GM23248 (cell line): ENCODE results near the gene BDH2. TPM values are rescaled to one million over a fixed set of nuclear protein-coding genes. Genes with fewer than 3 reads are reported as not detected.
A peak's percentile ranks its signal among the peaks of the same experiment; 100 is the strongest.

ENCODE experiments used
- DNase-seq: peaks from one replicate; pipeline ENCODE4 v3.0.0-alpha.2; 2015
- H2AFZ ChIP-seq: fragments of 200-600 bp; sonication (generic); 2 replicates; pipeline ENCODE4 v1.6.1; 2016; ENCODE audit warnings: antibody characterized with exemption
- H3F3A ChIP-seq: fragments of 200-600 bp; sonication (generic); 2 replicates; pipeline ENCODE4 v1.6.1; 2016; ENCODE audit warnings: mild to moderate bottlenecking, antibody characterized with exemption, mixed run types; ENCODE audit not compliant: insufficient read depth
- H3K27ac ChIP-seq: fragments of 200-600 bp; sonication (generic); 2 replicates; pipeline ENCODE4 v1.5.1; 2016; ENCODE audit warnings: mild to moderate bottlenecking
- H3K27me3 ChIP-seq: fragments of 200-600 bp; sonication (generic); replicated peaks from 2 replicates; pipeline ENCODE4 v1.6.1; 2016; ENCODE audit warnings: mild to moderate bottlenecking; ENCODE audit not compliant: insufficient read depth
- H3K36me3 ChIP-seq: fragments of 200-600 bp; sonication (generic); 2 replicates; pipeline ENCODE4 v1.6.1; 2016; ENCODE audit warnings: low read depth, mild to moderate bottlenecking
- H3K4me1 ChIP-seq: fragments of 200-600 bp; sonication (generic); 2 replicates; pipeline ENCODE4 v1.6.1; 2016; ENCODE audit warnings: mild to moderate bottlenecking; ENCODE audit not compliant: insufficient read depth
- H3K4me2 ChIP-seq: fragments of 200-600 bp; sonication (generic); one replicate; pipeline ENCODE4 v1.6.1; 2016; ENCODE audit warnings: mild to moderate bottlenecking; ENCODE audit not compliant: unreplicated experiment
- H3K4me3 ChIP-seq: fragments of 200-600 bp; sonication (generic); 2 replicates; pipeline ENCODE4 v1.5.1; 2016; ENCODE audit warnings: mild to moderate bottlenecking
- H3K79me2 ChIP-seq: fragments of 200-600 bp; sonication (generic); 2 replicates; pipeline ENCODE4 v1.6.1; 2016; ENCODE audit warnings: mild to moderate bottlenecking; ENCODE audit not compliant: insufficient read depth
- H3K9ac ChIP-seq: fragments of 200-600 bp; sonication (generic); 2 replicates; pipeline ENCODE4 v1.6.1; 2016; ENCODE audit warnings: mild to moderate bottlenecking
- H3K9me2 ChIP-seq: fragments of 200-600 bp; sonication (generic); 2 replicates; pipeline ENCODE4 v1.6.1; 2016; ENCODE audit warnings: mixed run types, mild to moderate bottlenecking, moderate library complexity; ENCODE audit not compliant: insufficient read depth
- H3K9me3 ChIP-seq: fragments of 200-600 bp; sonication (generic); one replicate; pipeline ENCODE4 v1.6.1; 2017; ENCODE audit warnings: low read depth
- H4K20me1 ChIP-seq: fragments of 200-600 bp; sonication (generic); 2 replicates; pipeline ENCODE4 v1.6.0; 2016; ENCODE audit not compliant: insufficient read depth
- EZH2 ChIP-seq: fragments of 200-600 bp; sonication (generic); IDR thresholded peaks from 2 replicates; pipeline ENCODE4 v1.6.1; 2018; ENCODE audit warnings: antibody characterized with exemption, mild to moderate bottlenecking; ENCODE audit not compliant: insufficient read depth, poor library complexity, severe bottlenecking
- EZH2phosphoT487 ChIP-seq: fragments of 200-600 bp; sonication (generic); IDR thresholded peaks from 2 replicates; pipeline ENCODE4 v1.6.1; 2018; ENCODE audit warnings: antibody characterized with exemption, moderate library complexity, mild to moderate bottlenecking, low read depth; ENCODE audit not compliant: insufficient read depth
- WGBS, 2 experiments: methylation state at CpG; one replicate each; pipeline ENCODE4 v1.1.6; 2015 to 2017; ENCODE audit warnings: low lambda C conversion rate in 2 of 2, low coverage in 1 of 2; ENCODE audit errors: missing lambda C conversion rate in 2 of 2; 5-methylcytosine and 5-hydroxymethylcytosine counted together
- in situ Hi-C: fragments of 300-500 bp; cut with MboI; formaldehyde crosslinking; loops from 2 replicates; pipeline ENCODE4 v1.15.0; 2020
- polyA plus RNA-seq: library from polyadenylated mRNA; unstranded; fragments of >200 nt; fragmentation: Nextera tagmentation; extraction: Ambion mirVana; gene quantifications from 2 replicates; pipeline ENCODE4 v1.2.1, GENCODE V29; 2016
- total RNA-seq: library from RNA; depleted of rRNA; stranded (reverse); fragments of >200 nt; shearing (Covaris generic); gene quantifications from 2 replicates; pipeline ENCODE4 v1.2.3, GENCODE V29; 2014

BDH2 gene
- total and polyA plus RNA-seq, 2 experiments from 2014 or later: 57.9 to 71.1 TPM

- Histone ChIP-seq H3K4me2 (peak overlapping the region; percentile 73), H3F3A (peaks cover 7% of the 10 kb centered on the region; the same call in 1 of the 2 replicates), H2AFZ (peak overlapping the region; percentile 51; the same call in 1 of the 2 replicates), H3K79me2 (peaks cover 20% of the 10 kb centered on the region), H4K20me1 (no peaks in the 10 kb centered on the region), H3K4me3 (peak overlapping the region; percentile 51), H3K27me3 (no peaks in the 10 kb centered on the region), H3K27ac (peak overlapping the region; percentile 13), H3K36me3 (peaks cover 17% of the 10 kb centered on the region; the same call in 1 of the 2 replicates), H3K9me2 (no peaks in the 10 kb centered on the region), H3K9ac (peak overlapping the region; percentile 39), H3K9me3 (no peaks in the 10 kb centered on the region), H3K4me1 (no peaks in the 10 kb centered on the region)
- peak; percentile 35 for DNase-seq
- in situ Hi-C loops: no loop called here
- no peak for TF ChIP-seq EZH2
- no peak for TF ChIP-seq EZH2phosphoT487
Measured at GRCh38 chr4:103092245-103092644, 7.4 kb downstream of the BDH2 start.

GRCh38 chr4:103091601-103092223 is 7.9 kb downstream of the BDH2 start:
- 53 to 62% methylated on average over 3 of the region's 3 CpGs for WGBS, 2 experiments
- Histone ChIP-seq H3K36me3 (peaks cover 17% of the 10 kb centered on the region; the same call in 1 of the 2 replicates), H3K27ac (no peak overlapping the region), H3K9me3 (no peaks in the 10 kb centered on the region), H3F3A (peaks cover 7% of the 10 kb centered on the region; the same call in 1 of the 2 replicates), H3K9ac (no peak overlapping the region), H3K9me2 (no peaks in the 10 kb centered on the region), H3K4me1 (no peaks in the 10 kb centered on the region), H3K4me2 (no peak overlapping the region), H3K4me3 (peak overlapping the region; percentile 51; the same call in 1 of the 2 replicates), H3K27me3 (no peaks in the 10 kb centered on the region), H4K20me1 (no peaks in the 10 kb centered on the region), H2AFZ (no peak overlapping the region), H3K79me2 (peaks cover 14% of the 10 kb centered on the region; the same call in 1 of the 2 replicates)
- in situ Hi-C loops: no loop called here
- TF ChIP-seq EZH2phosphoT487: no peak
- peak; percentile 77 for DNase-seq

- peaks cover 7% of the 10 kb centered on the region; the same call in 1 of the 2 replicates for H3F3A ChIP-seq
- no peak overlapping the region for H3K4me2 ChIP-seq
- no peak overlapping the region for H3K4me3 ChIP-seq
- H4K20me1 ChIP-seq: no peaks in the 10 kb centered on the region
- in situ Hi-C loops: no loop called here
- H3K9me3 ChIP-seq: no peaks in the 10 kb centered on the region
- H3K79me2 ChIP-seq: no peaks in the 10 kb centered on the region
- no peak for DNase-seq
- 86 to 95% methylated on average over 2 of the region's 2 CpGs for WGBS, 2 experiments
- no peak overlapping the region for H3K27ac ChIP-seq
- no peaks in the 10 kb centered on the region for H3K4me1 ChIP-seq
- no peak overlapping the region for H3K9ac ChIP-seq
- peaks cover 17% of the 10 kb centered on the region for H3K36me3 ChIP-seq
- H3K27me3 ChIP-seq: no peaks in the 10 kb centered on the region
- H2AFZ ChIP-seq: no peak overlapping the region
- no peaks in the 10 kb centered on the region for H3K9me2 ChIP-seq
- no peak for TF ChIP-seq EZH2phosphoT487
- no peak for TF ChIP-seq EZH2
Measured at GRCh38 chr4:103089481-103089880, 10.2 kb downstream of the BDH2 start.

- H3K27ac ChIP-seq: no peak overlapping the region
- no peaks in the 10 kb centered on the region for H3K4me1 ChIP-seq
- H2AFZ ChIP-seq: no peak overlapping the region
- no peak overlapping the region for H3K9ac ChIP-seq
- H3K9me2 ChIP-seq: no peaks in the 10 kb centered on the region
- TF ChIP-seq EZH2 (no peak), EZH2phosphoT487 (no peak)
- no peaks in the 10 kb centered on the region for H4K20me1 ChIP-seq
- H3K27me3 ChIP-seq: no peaks in the 10 kb centered on the region
- in situ Hi-C loops: no loop called here
- no peaks in the 10 kb centered on the region for H3F3A ChIP-seq
- H3K4me2 ChIP-seq: no peak overlapping the region
- WGBS, 2 experiments: 85 to 92% methylated on average over 1 of the region's 1 CpG
- no peak overlapping the region for H3K4me3 ChIP-seq
- DNase-seq: no peak
- H3K9me3 ChIP-seq: no peaks in the 10 kb centered on the region
- no peaks in the 10 kb centered on the region for H3K79me2 ChIP-seq
- peaks cover 17% of the 10 kb centered on the region for H3K36me3 ChIP-seq
Measured at GRCh38 chr4:103086551-103086950, 13.1 kb downstream of the BDH2 start.
